Measurements from ENCODE around the gene ZNF536.

DNA sequence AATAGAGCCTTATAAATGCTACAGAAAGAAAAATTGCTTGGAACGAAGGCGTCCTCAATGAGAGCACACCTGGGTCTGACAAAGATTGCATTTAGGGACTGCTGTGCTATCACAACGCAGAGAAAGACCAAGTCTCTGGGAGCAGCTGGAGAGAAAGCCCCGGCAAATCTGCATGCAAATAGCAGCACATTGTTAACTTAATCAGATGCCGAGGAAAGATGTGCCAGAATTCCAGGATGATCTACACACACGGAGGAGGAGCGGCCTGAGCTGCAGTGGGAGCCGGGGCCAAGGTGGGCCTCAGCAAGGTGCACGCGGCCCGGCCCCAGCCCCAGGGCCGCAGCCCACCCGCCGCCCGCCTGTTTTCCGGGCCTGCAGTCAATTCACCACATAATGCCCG lies 1.4 kb downstream of the ZNF536 start:
- TF ChIP-seq POLR2A (IDR thresholded peaks at IDR 0.05): no peak
- TF ChIP-seq, protein P1, sequence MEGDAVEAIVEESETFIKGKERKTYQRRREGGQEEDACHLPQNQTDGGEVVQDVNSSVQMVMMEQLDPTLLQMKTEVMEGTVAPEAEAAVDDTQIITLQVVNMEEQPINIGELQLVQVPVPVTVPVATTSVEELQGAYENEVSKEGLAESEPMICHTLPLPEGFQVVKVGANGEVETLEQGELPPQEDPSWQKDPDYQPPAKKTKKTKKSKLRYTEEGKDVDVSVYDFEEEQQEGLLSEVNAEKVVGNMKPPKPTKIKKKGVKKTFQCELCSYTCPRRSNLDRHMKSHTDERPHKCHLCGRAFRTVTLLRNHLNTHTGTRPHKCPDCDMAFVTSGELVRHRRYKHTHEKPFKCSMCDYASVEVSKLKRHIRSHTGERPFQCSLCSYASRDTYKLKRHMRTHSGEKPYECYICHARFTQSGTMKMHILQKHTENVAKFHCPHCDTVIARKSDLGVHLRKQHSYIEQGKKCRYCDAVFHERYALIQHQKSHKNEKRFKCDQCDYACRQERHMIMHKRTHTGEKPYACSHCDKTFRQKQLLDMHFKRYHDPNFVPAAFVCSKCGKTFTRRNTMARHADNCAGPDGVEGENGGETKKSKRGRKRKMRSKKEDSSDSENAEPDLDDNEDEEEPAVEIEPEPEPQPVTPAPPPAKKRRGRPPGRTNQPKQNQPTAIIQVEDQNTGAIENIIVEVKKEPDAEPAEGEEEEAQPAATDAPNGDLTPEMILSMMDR (IDR thresholded peaks at IDR 0.05): no peak
